ENCODE results near the gene QSOX2.
A peak's percentile ranks its signal among the peaks of the same experiment; 100 is the strongest.

QSOX2 gene

GRCh38 chr9:136264441-136265405, 19.1 kb upstream of the QSOX2 start:
- H3K4me3 ChIP-seq (ENCODE audit: low read depth, low read length): no peak overlapping the region

GRCh38 chr9:136264031-136264430, 18.4 kb upstream of the QSOX2 start:
- in situ Hi-C loops (cut with HindIII; ENCODE audit: low sequenced_read_pairs): no loop called here
- TF ChIP-seq CTCF (IDR thresholded peaks at IDR 0.05; ENCODE audit: low read depth, low read length): peak; percentile 16
- no peak overlapping the region for H3K4me3 ChIP-seq (ENCODE audit: low read depth, low read length)
- DNase-seq (ENCODE audit: low read depth, low spot score): no peak

More at GRCh38 chr9:136264441-136265405, 19.1 kb upstream of the QSOX2 start:
- DNase-seq (ENCODE audit: low read depth, low spot score): no peak
- in situ Hi-C loops (cut with HindIII; ENCODE audit: low sequenced_read_pairs): no loop called here
- no peak for TF ChIP-seq CTCF (IDR thresholded peaks at IDR 0.05; ENCODE audit: low read depth, low read length)

- no peak for DNase-seq (ENCODE audit: low read depth, low spot score)
- no peak overlapping the region for H3K4me3 ChIP-seq (ENCODE audit: low read depth, low read length)
- TF ChIP-seq CTCF (IDR thresholded peaks at IDR 0.05; ENCODE audit: low read depth, low read length): no peak
- in situ Hi-C loops (cut with HindIII; ENCODE audit: low sequenced_read_pairs): no loop called here
These were observed 17.1 kb upstream of the QSOX2 start for GRCh38 chr9:136262671-136263178.

- DNase-seq (ENCODE audit: low read depth, low spot score): no peak
- no peak overlapping the region for H3K4me3 ChIP-seq (ENCODE audit: low read depth, low read length)
- TF ChIP-seq CTCF (IDR thresholded peaks at IDR 0.05; ENCODE audit: low read depth, low read length): no peak
- in situ Hi-C loops (cut with HindIII; ENCODE audit: low sequenced_read_pairs): no loop called here
These were observed 16.2 kb upstream of the QSOX2 start for GRCh38 chr9:136261686-136262430.

GRCh38 chr9:136260936-136261472, 15.4 kb upstream of the QSOX2 start:
- in situ Hi-C loops (cut with HindIII; ENCODE audit: low sequenced_read_pairs): no loop called here
- TF ChIP-seq CTCF (IDR thresholded peaks at IDR 0.05; ENCODE audit: low read depth, low read length): no peak
- DNase-seq (ENCODE audit: low read depth, low spot score): no peak
- H3K4me3 ChIP-seq (ENCODE audit: low read depth, low read length): no peak overlapping the region

GRCh38 chr9:136260521-136260920, 14.9 kb upstream of the QSOX2 start:
- no peak overlapping the region for H3K4me3 ChIP-seq (ENCODE audit: low read depth, low read length)
- no peak for TF ChIP-seq CTCF (IDR thresholded peaks at IDR 0.05; ENCODE audit: low read depth, low read length)
- in situ Hi-C loops (cut with HindIII; ENCODE audit: low sequenced_read_pairs): no loop called here
- no peak for DNase-seq (ENCODE audit: low read depth, low spot score)
